NCI-H187 (cell line): Measurements from ENCODE around the gene GTF2IRD1.
"Not testable (repeated sequence)": the region's sequence is repeated elsewhere in the genome, so short reads cannot be mapped to it uniquely, and the experiment has no call there.

Experiments used
- DNase-seq, 2 experiments: peaks; one replicate each; lab custom pipeline; 2025; lab: John Stamatoyannopoulos, UW

GTF2IRD1 gene

GRCh38 chr7:74515276-74515675 lies 61.6 kb downstream of the GTF2IRD1 start:
- no peak for DNase-seq

DNA sequence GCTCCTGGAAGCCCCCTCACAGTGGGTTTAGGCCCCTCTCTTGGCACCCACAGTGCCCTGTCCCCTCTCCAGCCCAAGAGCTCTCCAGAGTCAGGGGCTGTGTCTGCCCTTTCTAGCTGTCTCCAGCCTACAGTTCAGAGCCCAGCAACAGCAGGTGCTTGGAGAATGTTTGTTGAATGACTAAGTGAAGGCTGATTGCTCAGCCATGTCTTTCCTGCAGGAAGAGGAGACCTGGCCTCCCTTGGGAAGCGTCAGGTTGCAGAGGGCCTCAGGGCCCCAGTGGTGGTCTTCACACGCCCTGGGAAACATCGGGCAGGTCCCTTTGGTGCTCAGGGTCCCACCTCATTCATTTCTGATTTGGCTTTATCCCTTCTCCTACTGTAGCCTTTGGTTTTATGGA lies 62.5 kb downstream of the GTF2IRD1 start:
- DNase-seq: no peak

DNA sequence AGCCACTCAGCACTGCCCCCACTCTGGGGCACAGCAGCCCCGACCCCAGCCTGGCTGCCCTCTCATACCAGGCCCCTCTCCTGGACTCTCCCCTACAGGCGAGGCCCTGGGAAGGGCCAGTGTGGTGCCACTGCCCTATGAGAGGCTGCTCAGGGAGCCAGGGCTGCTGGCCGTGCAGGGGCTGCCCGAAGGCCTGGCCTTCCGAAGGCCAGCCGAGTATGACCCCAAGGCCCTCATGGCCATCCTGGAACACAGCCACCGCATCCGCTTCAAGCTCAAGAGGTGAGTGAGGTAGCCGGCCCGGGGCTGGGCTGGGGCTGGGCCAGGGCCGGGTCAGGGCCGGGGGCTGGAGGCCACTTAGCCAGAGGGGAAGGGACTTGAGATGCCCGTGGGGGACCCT lies 64.3 kb downstream of the GTF2IRD1 start:
- DNase-seq: no peak

DNA sequence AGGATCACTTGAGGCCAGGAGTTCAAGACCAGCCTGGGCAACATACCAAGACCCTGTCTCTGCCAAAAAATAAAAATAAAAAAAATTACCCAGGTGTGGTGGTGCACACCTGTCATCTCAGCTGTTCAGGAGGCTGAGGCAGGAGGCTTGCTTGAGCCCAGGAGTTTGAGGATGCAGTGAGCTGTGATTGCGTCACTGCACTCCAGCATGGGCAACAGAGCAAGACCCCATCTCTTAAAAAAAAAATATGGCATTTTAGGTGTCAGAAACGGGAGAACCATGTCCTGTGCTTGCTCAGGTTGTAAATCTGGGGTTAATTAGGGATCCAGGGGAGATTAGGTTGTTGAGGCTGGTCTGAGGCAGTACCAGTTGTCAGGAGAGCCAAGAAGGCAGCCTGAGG lies 64.9 kb downstream of the GTF2IRD1 start:
- DNase-seq: no peak

DNA sequence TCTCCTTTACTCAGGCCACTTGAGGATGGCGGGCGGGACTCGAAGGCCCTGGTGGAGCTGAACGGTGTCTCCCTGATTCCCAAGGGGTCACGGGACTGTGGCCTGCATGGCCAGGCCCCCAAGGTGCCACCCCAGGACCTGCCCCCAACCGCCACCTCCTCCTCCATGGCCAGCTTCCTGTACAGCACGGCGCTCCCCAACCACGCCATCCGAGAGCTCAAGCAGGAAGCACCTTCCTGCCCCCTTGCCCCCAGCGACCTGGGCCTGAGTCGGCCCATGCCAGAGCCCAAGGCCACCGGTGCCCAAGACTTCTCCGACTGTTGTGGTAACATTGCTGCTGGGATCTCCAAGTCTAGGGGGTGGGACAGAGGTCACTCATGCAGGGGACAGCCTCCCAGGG lies 65.7 kb downstream of the GTF2IRD1 start:
- DNase-seq: no peak

- no peak for DNase-seq
Measured at GRCh38 chr7:74521855-74522254, 68.1 kb downstream of the GTF2IRD1 start.

DNA sequence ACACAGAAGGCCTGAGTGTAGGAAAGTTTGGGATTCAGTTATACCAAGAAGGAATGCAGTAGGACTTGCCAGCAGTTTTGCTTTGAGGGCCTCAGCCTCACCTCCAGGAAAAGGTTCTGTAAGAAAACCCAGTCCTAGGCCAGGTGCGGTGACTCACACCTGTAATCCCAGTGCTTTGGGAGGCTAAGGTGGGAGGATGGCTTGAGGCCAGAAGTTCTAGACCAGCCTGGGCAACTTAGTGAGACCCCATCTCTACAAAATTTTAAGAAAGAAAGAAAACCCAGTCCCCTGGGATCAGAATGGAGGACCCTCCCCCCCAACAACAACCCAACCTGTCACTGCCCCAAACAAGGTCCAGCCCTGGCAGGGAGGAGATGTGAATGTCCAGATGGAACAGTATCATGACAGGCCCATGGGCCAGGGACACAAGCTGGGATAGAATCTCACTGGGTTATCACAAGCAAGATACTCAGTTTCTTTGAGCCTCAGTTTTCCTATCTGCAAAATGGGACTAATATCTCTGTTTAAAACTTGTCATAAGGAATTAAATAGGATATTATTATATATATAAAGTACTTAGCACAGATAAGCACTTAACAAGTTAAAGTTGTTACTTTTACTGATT lies 68.7 kb downstream of the GTF2IRD1 start:
- DNase-seq: no peak

DNA sequence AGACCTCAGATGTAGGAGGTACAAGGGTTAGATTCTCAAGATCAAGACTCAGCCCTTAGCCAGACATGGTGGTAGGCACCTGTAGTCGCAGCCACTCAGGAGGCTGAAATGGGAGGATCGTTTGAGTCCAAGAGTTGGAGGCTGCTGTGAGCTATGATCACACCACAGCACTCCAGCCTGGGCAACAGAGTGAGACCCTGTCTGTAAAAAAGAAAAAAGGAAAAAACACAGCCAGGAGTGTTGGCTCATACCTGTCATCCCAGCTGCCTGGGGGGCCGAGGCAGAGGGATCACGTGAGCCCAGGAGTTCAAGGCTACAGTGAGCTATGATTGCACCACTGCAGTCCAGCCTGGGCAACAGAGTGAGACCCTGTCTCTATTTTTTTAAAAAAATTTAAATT lies 69.3 kb downstream of the GTF2IRD1 start:
- DNase-seq: no peak

GRCh38 chr7:74525140-74525539 lies 71.4 kb downstream of the GTF2IRD1 start:
- DNase-seq: no peak

DNA sequence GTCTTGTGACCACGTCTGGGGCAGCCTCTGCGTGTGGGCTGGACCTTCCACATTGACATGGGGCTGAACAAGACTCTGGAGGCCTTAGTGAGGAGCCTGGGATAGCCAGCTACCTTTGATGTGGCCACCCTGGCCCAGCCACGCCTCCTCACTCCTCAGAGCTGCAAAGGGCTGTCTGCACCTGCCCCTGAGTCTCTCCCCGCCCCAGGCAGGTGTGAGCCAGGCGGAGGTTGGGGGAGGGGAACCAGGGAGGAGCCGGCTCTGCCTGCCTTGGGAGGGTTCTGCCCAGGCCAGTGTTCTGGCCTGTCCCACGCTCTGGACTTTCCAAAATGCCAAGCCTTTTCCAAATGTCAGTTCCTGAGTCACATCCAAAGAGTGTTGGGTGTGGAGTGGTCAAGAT lies 72.2 kb downstream of the GTF2IRD1 start:
- peak; percentile 90 to 97 for DNase-seq

DNA sequence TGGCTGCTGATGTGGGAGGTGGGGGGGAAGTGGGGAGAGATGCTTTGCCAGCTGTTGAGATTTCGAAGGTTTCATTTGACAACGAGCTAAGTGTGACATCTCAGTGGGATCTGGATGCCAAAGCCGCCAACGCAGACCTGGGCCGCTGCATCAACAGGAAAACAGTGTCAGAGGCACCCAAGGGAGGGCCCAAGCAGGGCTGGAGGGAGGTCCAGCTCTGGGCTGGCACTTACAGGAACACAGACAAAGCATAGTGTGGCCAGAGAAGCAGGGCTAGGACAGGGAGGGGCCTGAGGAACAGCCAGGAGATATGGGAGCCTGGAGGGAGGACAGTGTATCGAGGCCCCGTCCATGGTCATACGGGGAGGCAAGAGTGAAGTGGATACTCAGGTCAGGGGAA lies 73.1 kb downstream of the GTF2IRD1 start:
- DNase-seq: peak in 1 of 2 experiments; percentile 29

DNA sequence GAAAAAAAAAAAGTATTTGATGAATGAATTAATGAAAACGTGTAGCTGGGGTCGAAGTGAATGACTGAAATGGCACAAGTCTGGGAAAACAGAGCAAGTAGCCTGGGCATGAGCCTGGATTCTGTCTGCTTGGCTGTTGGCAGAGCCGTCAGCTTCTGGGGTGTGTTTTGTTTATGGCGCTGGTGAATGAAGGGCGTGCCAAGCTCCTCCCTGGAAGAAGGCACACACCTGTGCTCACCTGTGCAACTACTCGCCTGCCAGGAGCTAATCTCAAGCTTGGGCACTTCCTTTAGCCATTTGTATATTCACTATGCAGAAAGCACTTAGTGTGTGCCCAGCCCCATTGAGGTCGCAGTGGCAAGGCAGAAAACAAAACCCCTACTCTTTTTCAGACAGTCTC lies 74.1 kb downstream of the GTF2IRD1 start:
- peak in 1 of 2 experiments; percentile 34 for DNase-seq

GRCh38 chr7:74528773-74529172 lies 75.1 kb downstream of the GTF2IRD1 start:
- not testable (repeated sequence) for DNase-seq

DNA sequence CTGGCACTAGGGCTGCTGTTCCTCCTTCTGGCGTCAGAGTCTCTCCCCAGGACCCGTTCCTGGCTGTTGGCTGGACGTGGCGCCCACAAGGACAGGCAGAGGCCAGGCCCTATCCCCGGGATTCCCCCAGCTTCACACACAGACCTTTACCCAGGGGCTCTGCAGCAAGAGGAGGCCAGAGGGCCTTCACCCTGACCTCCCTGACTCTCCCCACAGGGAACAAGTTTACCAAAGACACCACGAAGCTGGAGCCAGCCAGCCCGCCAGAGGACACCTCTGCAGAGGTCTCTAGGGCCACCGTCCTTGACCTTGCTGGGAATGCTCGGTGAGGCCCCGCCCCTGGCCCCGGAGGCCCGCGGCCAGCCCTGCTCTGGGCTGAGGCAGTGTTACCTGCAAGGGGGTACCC lies 82.2 kb downstream of the GTF2IRD1 start:
- DNase-seq: no peak

DNA sequence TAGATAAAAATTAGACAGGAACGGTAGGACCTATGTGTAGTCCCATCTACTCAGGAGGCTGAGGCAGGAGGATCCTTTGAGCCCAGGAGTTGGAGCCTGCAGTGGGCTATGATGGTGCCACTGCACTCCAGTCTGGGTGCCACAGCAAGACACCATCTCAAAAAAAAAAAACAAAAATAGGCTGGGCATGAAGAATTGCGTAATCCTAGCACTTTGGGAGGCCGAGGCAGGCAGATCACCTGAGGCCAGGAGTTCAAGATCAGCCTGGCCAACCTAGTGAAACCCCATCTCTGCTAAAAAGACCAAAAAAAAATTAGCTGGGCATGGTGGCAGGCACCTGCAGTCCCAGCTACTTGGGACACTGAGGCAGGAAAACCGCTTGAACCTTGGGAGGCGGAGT lies 88.2 kb downstream of the GTF2IRD1 start:
- DNase-seq: not testable (repeated sequence)

DNA sequence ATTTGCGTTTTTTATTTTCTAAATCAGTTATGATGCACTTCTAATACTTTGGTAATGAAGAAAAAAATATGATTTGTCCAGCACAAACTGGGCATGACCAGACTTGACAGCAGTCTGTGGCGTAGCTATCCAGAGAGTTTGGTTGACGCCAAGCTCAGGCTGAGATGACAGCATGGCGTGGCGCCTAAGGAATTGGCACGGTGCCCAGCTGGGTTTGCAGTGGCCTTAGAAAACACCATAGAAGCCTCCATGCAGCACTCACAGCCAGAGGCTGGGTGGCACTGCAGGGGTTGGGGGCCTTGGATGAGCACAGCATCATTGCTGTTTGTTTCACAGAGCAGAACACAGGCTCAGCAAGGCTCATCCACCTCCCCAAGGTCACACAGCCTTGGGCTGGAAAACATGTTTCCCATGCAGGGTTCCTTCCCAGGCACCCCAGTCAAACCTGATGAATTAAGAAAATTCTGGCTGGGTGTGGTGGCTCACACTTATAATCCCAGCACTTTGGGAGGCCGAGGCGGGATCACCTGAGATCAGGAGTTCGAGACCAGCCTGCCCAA lies 88.9 kb downstream of the GTF2IRD1 start:
- DNase-seq: peak; percentile 91 to 92

DNA sequence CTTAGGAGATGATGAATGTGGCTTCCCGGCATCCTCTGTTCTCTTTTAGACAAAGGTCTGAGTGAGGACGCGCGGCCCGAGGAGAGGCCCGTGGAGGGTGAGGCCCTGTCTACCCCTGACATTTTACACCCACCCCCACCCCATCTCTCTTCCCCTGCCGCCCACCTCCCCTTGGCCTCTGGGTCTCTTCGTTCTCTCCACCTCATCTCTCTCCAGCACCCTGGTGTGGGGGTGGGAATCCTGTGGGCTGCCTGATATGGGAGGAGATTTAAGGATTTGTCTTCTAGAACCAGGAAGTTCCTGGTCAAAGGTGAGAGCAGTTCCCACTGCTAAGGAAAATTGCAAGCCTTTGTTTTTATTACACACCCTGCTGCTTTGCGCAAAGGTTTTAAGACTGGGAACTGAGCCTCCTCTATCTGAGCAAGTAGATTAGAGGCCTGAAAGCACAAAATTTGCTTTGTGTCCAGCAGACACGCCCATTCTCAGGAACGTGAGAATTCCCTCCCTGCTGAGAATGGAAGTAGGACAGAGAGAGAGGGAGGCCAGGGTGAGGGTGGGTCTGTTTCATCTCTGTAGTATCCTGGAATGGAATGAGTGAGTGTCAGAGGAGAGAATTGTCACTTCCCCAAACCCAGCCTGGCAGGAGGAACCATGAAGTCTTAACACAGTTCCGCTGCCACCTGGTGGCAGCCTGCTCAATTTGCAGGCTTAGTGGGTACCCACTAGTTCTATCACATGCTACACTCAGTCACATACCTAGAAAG lies 91.2 kb downstream of the GTF2IRD1 start:
- DNase-seq: peak; percentile 48 to 50

GRCh38 chr7:74545921-74546320 lies 92.2 kb downstream of the GTF2IRD1 start:
- no peak for DNase-seq

DNA sequence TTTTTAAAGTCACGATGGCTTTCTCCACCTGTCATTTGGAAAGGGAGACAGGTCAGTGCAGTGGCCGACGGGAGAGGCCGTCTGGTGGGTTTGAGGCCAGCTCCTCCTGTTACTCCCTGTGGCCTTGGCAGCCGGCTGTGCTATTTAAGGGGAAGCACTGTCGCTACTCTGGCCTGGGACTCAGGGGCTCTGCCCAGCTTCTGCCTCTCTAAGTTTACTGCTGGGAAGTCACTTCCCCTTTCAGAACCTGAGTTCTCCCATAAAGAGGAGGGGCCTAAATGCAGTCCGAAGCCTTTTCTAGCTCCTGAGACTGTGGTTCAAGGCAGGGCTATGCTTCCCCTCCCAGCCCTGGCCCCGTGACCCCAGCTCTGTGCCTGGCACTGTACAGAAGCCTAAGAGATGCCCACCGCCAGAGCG lies 99.9 kb downstream of the GTF2IRD1 start:
- DNase-seq: not testable (repeated sequence)

GRCh38 chr7:74554178-74554577 lies 100.5 kb downstream of the GTF2IRD1 start:
- DNase-seq: no peak

GRCh38 chr7:74560086-74560719 lies 106.5 kb downstream of the GTF2IRD1 start:
- no peak for DNase-seq

- no peak for DNase-seq
Measured at GRCh38 chr7:74561898-74562613, 108.3 kb downstream of the GTF2IRD1 start.
